Measurements from ENCODE around the gene RPS6KA4. TPM values are rescaled to one million over a fixed set of nuclear protein-coding genes. Genes with fewer than 3 reads are reported as not detected.
A peak's percentile ranks its signal among the peaks of the same experiment; 100 is the strongest.
"Not testable (repeated sequence)": the region's sequence is repeated elsewhere in the genome, so short reads cannot be mapped to it uniquely, and the experiment has no call there.

The RPS6KA4 gene
- 26.9 and 30.3 TPM in 2 replicates for total RNA-seq
- polyA plus RNA-seq (2012), result 25.4 TPM

GRCh38 chr11:64358907-64359711, at the start of gene RPS6KA4:
RPS6KA4 (plus strand) TSS chr11:64359162; CDS start chr11:64359236, 74 bp downstream.
- DNase-seq (ENCODE audit: low read depth), result peak; percentile 74

- no peak for DNase-seq (ENCODE audit: low read depth)
Measured at GRCh38 chr11:64312947-64313346, 46.0 kb upstream of the RPS6KA4 start.

GRCh38 chr11:64313491-64314145, 45.3 kb upstream of the RPS6KA4 start:
- peak; percentile 77 for DNase-seq (ENCODE audit: low read depth)

GRCh38 chr11:64314146-64314804, 44.7 kb upstream of the RPS6KA4 start:
- DNase-seq (ENCODE audit: low read depth), result peak; percentile 35

- DNase-seq (ENCODE audit: low read depth), result no peak
Measured at GRCh38 chr11:64314805-64315561, 44.0 kb upstream of the RPS6KA4 start.

- DNase-seq (ENCODE audit: low read depth), result not testable (repeated sequence)
Measured at GRCh38 chr11:64315667-64316526, 43.1 kb upstream of the RPS6KA4 start.

- DNase-seq (ENCODE audit: low read depth), result no peak
Measured at GRCh38 chr11:64316672-64317324, 42.2 kb upstream of the RPS6KA4 start.

GRCh38 chr11:64317325-64317960, 41.5 kb upstream of the RPS6KA4 start, which contains the start of gene TRMT112:
TRMT112 (minus strand) TSS chr11:64317559; CDS start chr11:64317526, 33 bp downstream.
- peak; percentile 99 for DNase-seq (ENCODE audit: low read depth)

- DNase-seq (ENCODE audit: low read depth), result peak; percentile 97
Measured at GRCh38 chr11:64317961-64318765, 40.8 kb upstream of the RPS6KA4 start, which contains the start of gene PRDX5. PRDX5 (plus strand) TSS chr11:64318121; CDS start chr11:64318216, 95 bp downstream.

GRCh38 chr11:64318766-64319761, 39.9 kb upstream of the RPS6KA4 start:
- DNase-seq (ENCODE audit: low read depth), result no peak

GRCh38 chr11:64320556-64320955, 38.4 kb upstream of the RPS6KA4 start:
- no peak for DNase-seq (ENCODE audit: low read depth)

GRCh38 chr11:64321026-64321425, 37.9 kb upstream of the RPS6KA4 start:
- DNase-seq (ENCODE audit: low read depth), result no peak

- no peak for DNase-seq (ENCODE audit: low read depth)
Measured at GRCh38 chr11:64321533-64321932, 37.4 kb upstream of the RPS6KA4 start.

- no peak for DNase-seq (ENCODE audit: low read depth)
Measured at GRCh38 chr11:64322925-64323260, 36.1 kb upstream of the RPS6KA4 start.

- DNase-seq (ENCODE audit: low read depth), result no peak
Measured at GRCh38 chr11:64323373-64323772, 35.6 kb upstream of the RPS6KA4 start.

GRCh38 chr11:64323984-64324383, 35.0 kb upstream of the RPS6KA4 start:
- not testable (repeated sequence) for DNase-seq (ENCODE audit: low read depth)
